GM12878 (cell line): ENCODE data around the gene HOATZ. TPM values are rescaled to one million over a fixed set of nuclear protein-coding genes. Genes with fewer than 3 reads are reported as not detected.

Experiments
- ATAC-seq: fragments of 200-7000 bp; cut with Tn5 transposase; 3 replicates; pipeline ENCODE4 v1.9.1; 2020; ENCODE audit warnings: mild to moderate bottlenecking, moderate library complexity
- BruUV-seq: library from RNA; stranded (reverse); fragments of 400-500 nt; replicated peaks from 2 replicates; lab custom pipeline; 2021; lab: Mats Ljungman, UMichigan
- CTCF ChIA-PET: fragments of 300-600 bp; sonication (Branson Sonifier 250); formaldehyde crosslinking; extraction: SDS; loops from one replicate; lab custom pipeline; 2021; ENCODE audit warnings: inconsistent platforms; lab: Yijun Ruan, JAX
- POLR2A ChIA-PET: fragments of 350-600 bp; formaldehyde crosslinking; extraction: SDS; loops from one replicate; lab custom pipeline; 2021; ENCODE audit warnings: inconsistent platforms; lab: Charles Lee
- RAD21 ChIA-PET: fragments of 300-600 bp; sonication (Branson Sonifier 250); formaldehyde crosslinking; loops from one replicate; lab custom pipeline; 2023; ENCODE audit warnings: antibody characterized with exemption; ENCODE audit not compliant: unreplicated experiment; lab: Charles Lee
- SMC1A ChIA-PET: fragments of 300-600 bp; sonication (Branson Sonifier 250); formaldehyde crosslinking; loops from one replicate; lab custom pipeline; 2023; ENCODE audit not compliant: unreplicated experiment, uncharacterized antibody; lab: Charles Lee
- DNase-seq: peaks from one replicate; pipeline ENCODE4 v3.0.0-alpha.2; 2011; ENCODE audit warnings: low read depth, low spot score
- FAIRE-seq: peaks from 3 replicates; lab custom pipeline; 2011; peaks lifted over from hg19 to GRCh38; lab: Jason Lieb, UNC
- H2AFZ ChIP-seq: 2 replicates; pipeline ENCODE4 v1.6.0; 2011; ENCODE audit warnings: low read depth, low read length, control low read depth; ENCODE audit not compliant: control insufficient read depth
- H3K27ac ChIP-seq: 2 replicates; pipeline ENCODE4 v1.5.1; 2011; ENCODE audit warnings: control low read depth; ENCODE audit not compliant: control insufficient read depth, insufficient read depth
- H3K27me3 ChIP-seq, 2 experiments: replicated peaks in 1 of 2; 2 replicates each; pipeline versions ENCODE4 v1.6.0 to v1.6.1; 2011; ENCODE audit warnings: low read length in 1 of 2; ENCODE audit not compliant: control insufficient read depth in 2 of 2, insufficient read depth in 2 of 2
- H3K36me3 ChIP-seq, 2 experiments: 2 replicates each; pipeline ENCODE4 v1.5.1; 2011; ENCODE audit warnings: low read length in 1 of 2; ENCODE audit not compliant: control insufficient read depth in 2 of 2, insufficient read depth in 2 of 2
- H3K4me1 ChIP-seq: 2 replicates; pipeline ENCODE4 v1.6.1; 2011; ENCODE audit warnings: mild to moderate bottlenecking, low read length, moderate library complexity, mixed read lengths; ENCODE audit not compliant: control insufficient read depth, insufficient read depth
- H3K4me2 ChIP-seq: 2 replicates; pipeline ENCODE4 v1.6.0; 2011; ENCODE audit warnings: control low read depth; ENCODE audit not compliant: control insufficient read depth, insufficient read depth
- H3K4me3 ChIP-seq: fragments of 200-600 bp; sonication (generic); 2 replicates; pipeline ENCODE4 v1.5.1; 2016
- H3K79me2 ChIP-seq: 2 replicates; pipeline ENCODE4 v1.6.0; 2011; ENCODE audit warnings: low read length; ENCODE audit not compliant: control insufficient read depth, insufficient read depth
- H3K9ac ChIP-seq: 2 replicates; pipeline ENCODE4 v1.8.0; 2011; ENCODE audit warnings: low read length, control low read depth, mixed read lengths; ENCODE audit not compliant: control insufficient read depth, insufficient read depth
- H3K9me3 ChIP-seq: replicated peaks from 3 replicates; pipeline ENCODE4 v1.5.1; 2011; ENCODE audit warnings: mild to moderate bottlenecking, low read length; ENCODE audit not compliant: control insufficient read depth, insufficient read depth
- H4K20me1 ChIP-seq: 2 replicates; pipeline ENCODE4 v1.6.0; 2011; ENCODE audit not compliant: control insufficient read depth, insufficient read depth
- ASH2L ChIP-seq: fragments of 300-600, 200-600 bp; sonication (generic); IDR thresholded peaks from 2 replicates; pipeline ENCODE4 v1.6.1; 2017; ENCODE audit warnings: low read depth, mild to moderate bottlenecking, borderline replicate concordance
- BACH1 ChIP-seq: fragments of 450-650 bp; IDR thresholded peaks from 2 replicates; pipeline ENCODE4 v1.6.1; 2017; ENCODE audit warnings: mild to moderate bottlenecking, borderline replicate concordance
- CHD1 ChIP-seq: IDR thresholded peaks from 2 replicates; pipeline ENCODE4 v1.6.1; 2012; ENCODE audit warnings: low read depth, low read length, improper control_type of control experiment
- FOXM1 ChIP-seq: IDR thresholded peaks from 2 replicates; pipeline ENCODE4 v1.6.1; 2012; ENCODE audit warnings: low read depth, mild to moderate bottlenecking, inconsistent platforms, low read length, moderate library complexity
- GATAD2B ChIP-seq: fragments of 450-650 bp; conservative IDR thresholded peaks from 2 replicates; pipeline ENCODE4 v1.6.1; 2017; ENCODE audit warnings: low read depth, mild to moderate bottlenecking, moderate library complexity
- MEF2A ChIP-seq: IDR thresholded peaks from 2 replicates; pipeline ENCODE4 v1.6.1; 2011; ENCODE audit warnings: low read depth, mild to moderate bottlenecking, low read length, moderate library complexity; ENCODE audit not compliant: insufficient read depth
- MLLT1 ChIP-seq: fragments of 450-650 bp; IDR thresholded peaks from 2 replicates; pipeline ENCODE4 v1.6.1; 2016; ENCODE audit warnings: mild to moderate bottlenecking
- NFYA ChIP-seq: IDR thresholded peaks from 2 replicates; pipeline ENCODE4 v1.6.1; 2011; ENCODE audit warnings: low read depth, mild to moderate bottlenecking, low read length, improper control_type of control experiment, borderline replicate concordance
- NFYB ChIP-seq: IDR thresholded peaks from 2 replicates; pipeline ENCODE4 v1.6.1; 2011; ENCODE audit warnings: low read depth, mild to moderate bottlenecking, low read length, improper control_type of control experiment, moderate library complexity; ENCODE audit not compliant: insufficient read depth
- NRF1 ChIP-seq: conservative IDR thresholded peaks from 2 replicates; pipeline ENCODE4 v1.6.1; 2011; ENCODE audit warnings: mild to moderate bottlenecking, low read depth, low read length, improper control_type of control experiment
- PAX5 ChIP-seq: IDR thresholded peaks from 2 replicates; pipeline ENCODE4 v1.6.1; 2011; ENCODE audit warnings: low read depth, low read length, borderline replicate concordance
- TCF7 ChIP-seq: IDR thresholded peaks from 2 replicates; pipeline ENCODE4 v1.6.1; 2014; ENCODE audit warnings: antibody characterized with exemption, borderline replicate concordance
- WGBS: methylation state at CpG from one replicate; pipeline ENCODE4 v1.1.6; 2016; ENCODE audit warnings: low lambda C conversion rate; ENCODE audit not compliant: insufficient replicate concordance, insufficient coverage; ENCODE audit errors: missing lambda C conversion rate; 5-methylcytosine and 5-hydroxymethylcytosine counted together
- in situ Hi-C: fragments of 300-500 bp; cut with MboI; formaldehyde crosslinking; loops from 9 replicates; pipeline ENCODE4 v1.14.3; 2018; ENCODE audit warnings: mixed read lengths
- intact Hi-C: fragments of 100-400 bp; cut with micrococcal nuclease; formaldehyde crosslinking; loops from one replicate; pipeline ENCODE4 v1.14.2; 2022; ENCODE audit not compliant: unreplicated experiment
- polyA plus RNA-seq, 11 experiments: library from polyadenylated mRNA; depleted of rRNA in 4 of 11; unstranded in 6 of 11; stranded (reverse) in 5 of 11; fragments of >200 nt; fragmentation: Nextera tagmentation in 4 of 11; fragmentation: Illumina TruSeq in 1 of 11; extraction: Ambion mirVana in 4 of 11; extraction: Trizol in 1 of 11; gene quantifications; 1 replicate in 1 of 11; 2 replicates in 10 of 11; pipeline versions ENCODE4 v1.2.1 to v1.2.3, GENCODE V29; 2011 to 2016; ENCODE audit warnings: inconsistent platforms in 2 of 11, missing spikeins in 2 of 11, low read depth in 1 of 11
- total RNA-seq, 4 experiments: library from RNA; depleted of rRNA in 3 of 4; stranded (reverse); fragments of >200 nt in 3 of 4; fragmentation: Illumina TruSeq in 1 of 4; extraction: Trizol in 1 of 4; gene quantifications; 2 replicates each; pipeline versions ENCODE4 v1.2.1 to v1.2.3, GENCODE V29; 2013 to 2021
- TF ChIP-seq, protein P1 (sequence below): IDR thresholded peaks from 2 replicates; pipeline ENCODE4 v1.6.1; 2012; ENCODE audit warnings: low read length, inconsistent platforms
- TF ChIP-seq, protein P2 (sequence below): fragments of 150-350 bp; IDR thresholded peaks from 2 replicates; pipeline ENCODE4 v1.6.1; 2016; ENCODE audit warnings: low read depth, low read length

HOATZ gene
- total and polyA plus RNA-seq, 10 of the 15 experiments (the other 5 are each of a cell fraction or from before 2014, with no cell fraction given): 0.28 TPM; not detected in 9

GRCh38 chr11:111577821-111578220 is 63.2 kb downstream of the HOATZ start (continued):
- TF ChIP-seq, protein P1, sequence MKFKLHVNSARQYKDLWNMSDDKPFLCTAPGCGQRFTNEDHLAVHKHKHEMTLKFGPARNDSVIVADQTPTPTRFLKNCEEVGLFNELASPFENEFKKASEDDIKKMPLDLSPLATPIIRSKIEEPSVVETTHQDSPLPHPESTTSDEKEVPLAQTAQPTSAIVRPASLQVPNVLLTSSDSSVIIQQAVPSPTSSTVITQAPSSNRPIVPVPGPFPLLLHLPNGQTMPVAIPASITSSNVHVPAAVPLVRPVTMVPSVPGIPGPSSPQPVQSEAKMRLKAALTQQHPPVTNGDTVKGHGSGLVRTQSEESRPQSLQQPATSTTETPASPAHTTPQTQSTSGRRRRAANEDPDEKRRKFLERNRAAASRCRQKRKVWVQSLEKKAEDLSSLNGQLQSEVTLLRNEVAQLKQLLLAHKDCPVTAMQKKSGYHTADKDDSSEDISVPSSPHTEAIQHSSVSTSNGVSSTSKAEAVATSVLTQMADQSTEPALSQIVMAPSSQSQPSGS: no peak
- TF ChIP-seq TCF7 (no peak), GATAD2B (no peak), FOXM1 (no peak), ASH2L (no peak), NRF1 (no peak), NFYA (no peak), MLLT1 (no peak)
- TF ChIP-seq, all 136 proteins: peak for 0

DNA sequence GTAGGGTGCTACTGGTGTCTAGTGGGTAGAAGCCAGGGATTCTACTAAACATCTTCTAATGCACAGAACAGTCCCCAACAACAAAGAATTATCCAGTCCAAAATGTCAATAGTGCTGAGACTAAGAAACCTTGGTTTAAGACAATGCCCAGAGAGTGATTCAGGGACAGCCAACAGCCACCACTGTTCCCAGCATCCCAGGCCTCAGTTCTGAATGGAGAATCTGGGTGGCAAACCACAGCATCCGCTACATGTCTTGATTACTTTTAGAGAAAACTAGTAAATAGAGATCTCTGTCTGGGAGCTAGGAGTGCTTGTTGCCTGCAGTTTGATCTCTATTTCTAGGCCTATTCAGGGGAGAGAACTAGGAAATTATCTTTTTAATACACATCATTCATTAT is 66.8 kb downstream of the HOATZ start:
- Histone ChIP-seq H3K9me3 (no peaks in the 10 kb centered on the region), H3K79me2 (no peaks in the 10 kb centered on the region), H2AFZ (no peak overlapping the region), H4K20me1 (no peaks in the 10 kb centered on the region), H3K4me2 (no peak overlapping the region), H3K4me3 (no peak overlapping the region), H3K9ac (no peak overlapping the region), H3K27ac (no peak overlapping the region), H3K36me3 (no peaks in the 10 kb centered on the region), H3K4me1 (no peaks in the 10 kb centered on the region; the same call in 1 of the 2 replicates), H3K27me3 (no peaks in the 10 kb centered on the region)
- WGBS: 92% methylated on average over 1 of the region's 1 CpG
- intact Hi-C loops (no loop called here), in situ Hi-C loops (no loop called here)
- no peak for ATAC-seq
- ChIA-PET POLR2A (interaction anchor here (0.8 kb wide), 1 partner anchor 188 kb away, joined by 3 read pairs; no protein-coding TSS in a partner anchor), CTCF (interaction anchor here (0.6 to 1.6 kb wide), 2 partner anchors 9 to 247 kb away, joined by 3 read pairs; no protein-coding TSS in a partner anchor), SMC1A (interaction anchor here (0.8 to 1.2 kb wide), 3 partner anchors 75 to 260 kb away, joined by 3 read pairs; no protein-coding TSS in a partner anchor), RAD21 (interaction anchor here (1.0 kb wide), 1 partner anchor 196 kb away, joined by 4 read pairs; no protein-coding TSS in a partner anchor)
- no peak for DNase-seq
- FAIRE-seq: no peak
- BruUV-seq: no TSS peak
- TF ChIP-seq MEF2A (no peak), CHD1 (no peak), PAX5 (no peak), NFYB (no peak), BACH1 (no peak), GATAD2B (no peak)
- TF ChIP-seq, protein P2, sequence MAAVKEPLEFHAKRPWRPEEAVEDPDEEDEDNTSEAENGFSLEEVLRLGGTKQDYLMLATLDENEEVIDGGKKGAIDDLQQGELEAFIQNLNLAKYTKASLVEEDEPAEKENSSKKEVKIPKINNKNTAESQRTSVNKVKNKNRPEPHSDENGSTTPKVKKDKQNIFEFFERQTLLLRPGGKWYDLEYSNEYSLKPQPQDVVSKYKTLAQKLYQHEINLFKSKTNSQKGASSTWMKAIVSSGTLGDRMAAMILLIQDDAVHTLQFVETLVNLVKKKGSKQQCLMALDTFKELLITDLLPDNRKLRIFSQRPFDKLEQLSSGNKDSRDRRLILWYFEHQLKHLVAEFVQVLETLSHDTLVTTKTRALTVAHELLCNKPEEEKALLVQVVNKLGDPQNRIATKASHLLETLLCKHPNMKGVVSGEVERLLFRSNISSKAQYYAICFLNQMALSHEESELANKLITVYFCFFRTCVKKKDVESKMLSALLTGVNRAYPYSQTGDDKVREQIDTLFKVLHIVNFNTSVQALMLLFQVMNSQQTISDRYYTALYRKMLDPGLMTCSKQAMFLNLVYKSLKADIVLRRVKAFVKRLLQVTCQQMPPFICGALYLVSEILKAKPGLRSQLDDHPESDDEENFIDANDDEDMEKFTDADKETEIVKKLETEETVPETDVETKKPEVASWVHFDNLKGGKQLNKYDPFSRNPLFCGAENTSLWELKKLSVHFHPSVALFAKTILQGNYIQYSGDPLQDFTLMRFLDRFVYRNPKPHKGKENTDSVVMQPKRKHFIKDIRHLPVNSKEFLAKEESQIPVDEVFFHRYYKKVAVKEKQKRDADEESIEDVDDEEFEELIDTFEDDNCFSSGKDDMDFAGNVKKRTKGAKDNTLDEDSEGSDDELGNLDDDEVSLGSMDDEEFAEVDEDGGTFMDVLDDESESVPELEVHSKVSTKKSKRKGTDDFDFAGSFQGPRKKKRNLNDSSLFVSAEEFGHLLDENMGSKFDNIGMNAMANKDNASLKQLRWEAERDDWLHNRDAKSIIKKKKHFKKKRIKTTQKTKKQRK: no peak
